ENCODE measurements around the gene STXBP1.

Gene STXBP1

GRCh38 chr9:127611899-127612790, at the start of gene STXBP1:
TSS of gene STXBP1 (plus strand) at chr9:127612277. CDS start at chr9:127612404, 127 bp downstream.
- Mint-ChIP-seq H3K36me3 (ENCODE audit: low read depth) (peaks cover 6% of the 10 kb centered on the region), H3K27ac (no peak within 1 kb of the TSS), H3K27me3 (ENCODE audit: low read depth, poor library complexity) (peaks cover 65% of the 10 kb centered on the region), H3K4me1 (peaks cover 34% of the 10 kb centered on the region), H3K9me3 (peaks cover 6% of the 10 kb centered on the region), H3K4me3 (peak within 1 kb of the TSS; percentile 93)
- TF ChIP-seq, protein P1, sequence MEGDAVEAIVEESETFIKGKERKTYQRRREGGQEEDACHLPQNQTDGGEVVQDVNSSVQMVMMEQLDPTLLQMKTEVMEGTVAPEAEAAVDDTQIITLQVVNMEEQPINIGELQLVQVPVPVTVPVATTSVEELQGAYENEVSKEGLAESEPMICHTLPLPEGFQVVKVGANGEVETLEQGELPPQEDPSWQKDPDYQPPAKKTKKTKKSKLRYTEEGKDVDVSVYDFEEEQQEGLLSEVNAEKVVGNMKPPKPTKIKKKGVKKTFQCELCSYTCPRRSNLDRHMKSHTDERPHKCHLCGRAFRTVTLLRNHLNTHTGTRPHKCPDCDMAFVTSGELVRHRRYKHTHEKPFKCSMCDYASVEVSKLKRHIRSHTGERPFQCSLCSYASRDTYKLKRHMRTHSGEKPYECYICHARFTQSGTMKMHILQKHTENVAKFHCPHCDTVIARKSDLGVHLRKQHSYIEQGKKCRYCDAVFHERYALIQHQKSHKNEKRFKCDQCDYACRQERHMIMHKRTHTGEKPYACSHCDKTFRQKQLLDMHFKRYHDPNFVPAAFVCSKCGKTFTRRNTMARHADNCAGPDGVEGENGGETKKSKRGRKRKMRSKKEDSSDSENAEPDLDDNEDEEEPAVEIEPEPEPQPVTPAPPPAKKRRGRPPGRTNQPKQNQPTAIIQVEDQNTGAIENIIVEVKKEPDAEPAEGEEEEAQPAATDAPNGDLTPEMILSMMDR (IDR thresholded peaks at IDR 0.05): no peak
- DNase-seq: peak; percentile 93

DNA sequence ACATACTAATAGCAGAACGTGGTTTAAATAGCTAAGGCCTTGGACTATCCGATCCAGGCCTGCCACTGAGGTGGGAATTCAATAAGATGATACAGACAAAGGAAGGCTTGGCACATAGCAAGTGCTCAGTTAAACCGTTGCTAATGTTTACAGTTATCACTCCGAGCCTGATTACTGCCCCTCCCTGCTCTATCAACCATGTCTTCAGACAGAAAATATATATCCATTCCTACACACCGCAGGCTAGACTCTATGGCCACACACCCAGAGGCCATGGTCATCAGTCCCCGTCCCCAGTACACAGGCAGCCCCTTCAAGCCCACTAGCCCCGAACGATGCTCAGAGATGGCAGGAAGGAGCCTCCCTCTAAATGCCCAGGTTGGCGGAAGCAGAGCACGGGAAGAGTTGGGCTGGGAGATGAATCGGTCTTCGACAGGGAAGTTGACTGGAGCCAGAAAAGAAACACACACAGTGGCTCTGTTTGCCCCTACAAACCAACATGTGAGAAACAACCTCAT, 49.7 kb upstream of the STXBP1 start:
- H3K27ac Mint-ChIP-seq: peak overlapping the region; percentile 9

DNA sequence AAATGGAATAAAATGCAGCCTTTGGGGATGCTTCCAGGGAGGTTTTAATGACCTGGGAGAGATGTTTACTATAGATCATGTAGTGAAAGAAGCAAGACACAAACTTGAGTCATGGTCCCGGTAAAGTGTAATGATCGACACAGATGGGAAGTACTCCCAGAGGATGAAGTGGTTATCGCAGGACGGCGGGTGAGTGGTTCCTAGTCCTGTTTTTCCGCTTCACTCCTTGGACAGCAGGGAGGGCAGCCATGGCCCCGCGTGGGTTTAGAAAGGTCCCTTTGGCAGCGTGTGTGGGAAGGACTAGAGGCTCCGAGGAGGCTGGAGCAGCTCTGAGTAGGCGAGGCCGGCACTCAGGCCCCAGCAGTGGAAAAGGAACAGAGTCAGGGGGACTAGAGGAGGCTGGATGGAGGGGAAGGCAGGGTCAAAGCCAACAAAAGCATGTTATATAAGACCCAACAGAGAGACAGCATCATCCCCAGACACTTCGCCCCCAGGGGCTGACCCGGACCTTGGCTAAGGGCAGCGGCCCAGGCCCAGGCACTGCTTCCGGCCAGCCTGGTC, 49.2 kb upstream of the STXBP1 start:
- TF ChIP-seq, protein P1 (IDR thresholded peaks at IDR 0.05): no peak
- Mint-ChIP-seq H3K4me1 (peaks cover 77% of the 10 kb centered on the region), H3K27me3 (ENCODE audit: low read depth, poor library complexity) (peaks cover 3% of the 10 kb centered on the region), H3K36me3 (ENCODE audit: low read depth) (peaks cover 5% of the 10 kb centered on the region), H3K9me3 (no peaks in the 10 kb centered on the region), H3K27ac (peak overlapping the region; percentile 35), H3K4me3 (no peak overlapping the region)
- no peak for DNase-seq

More for the DNA sequence above, 49.7 kb upstream of the STXBP1 start:
- no peak overlapping the region for H3K4me3 Mint-ChIP-seq
- TF ChIP-seq, protein P1 (IDR thresholded peaks at IDR 0.05): no peak
- DNase-seq: no peak
- H3K4me1 Mint-ChIP-seq: peaks cover 77% of the 10 kb centered on the region
- no peaks in the 10 kb centered on the region for H3K9me3 Mint-ChIP-seq
- H3K36me3 Mint-ChIP-seq (ENCODE audit: low read depth): peaks cover 5% of the 10 kb centered on the region
- peaks cover 3% of the 10 kb centered on the region for H3K27me3 Mint-ChIP-seq (ENCODE audit: low read depth, poor library complexity)

- DNase-seq: no peak
- peaks cover 3% of the 10 kb centered on the region for H3K27me3 Mint-ChIP-seq (ENCODE audit: low read depth, poor library complexity)
- H3K36me3 Mint-ChIP-seq (ENCODE audit: low read depth): peaks cover 5% of the 10 kb centered on the region
- no peak overlapping the region for H3K4me3 Mint-ChIP-seq
- H3K4me1 Mint-ChIP-seq: peaks cover 71% of the 10 kb centered on the region
- no peaks in the 10 kb centered on the region for H3K9me3 Mint-ChIP-seq
- H3K27ac Mint-ChIP-seq: no peak overlapping the region
- TF ChIP-seq, protein P1 (IDR thresholded peaks at IDR 0.05): no peak
Observed at GRCh38 chr9:127563579-127563978, 48.5 kb upstream of the STXBP1 start.

GRCh38 chr9:127565231-127565630, 46.8 kb upstream of the STXBP1 start:
- no peak overlapping the region for H3K27ac Mint-ChIP-seq
- H3K4me3 Mint-ChIP-seq: no peak overlapping the region
- peaks cover 2% of the 10 kb centered on the region for H3K27me3 Mint-ChIP-seq (ENCODE audit: low read depth, poor library complexity)
- no peak for DNase-seq
- no peaks in the 10 kb centered on the region for H3K9me3 Mint-ChIP-seq
- peaks cover 5% of the 10 kb centered on the region for H3K36me3 Mint-ChIP-seq (ENCODE audit: low read depth)
- peaks cover 66% of the 10 kb centered on the region for H3K4me1 Mint-ChIP-seq
- TF ChIP-seq, protein P1 (IDR thresholded peaks at IDR 0.05): no peak
